HEK293 (cell line): ENCODE measurements around the gene KANK2.

Experiments used
- CTCF ChIA-PET: fragments of 350-600 bp; formaldehyde crosslinking; extraction: SDS; loops from one replicate; lab custom pipeline; 2021; ENCODE audit warnings: antibody characterized with exemption; lab: Yijun Ruan, JAX
- POLR2A ChIA-PET: fragments of 300-600 bp; formaldehyde crosslinking; extraction: SDS; loops from one replicate; lab custom pipeline; 2020; ENCODE audit warnings: antibody characterized with exemption, inconsistent platforms; lab: Yijun Ruan, JAX
- H3K27ac ChIP-seq: fragments of 200-500 bp; sonication (Bioruptor generic); 2 replicates; pipeline ENCODE4 v1.5.1; 2014; ENCODE audit warnings: low read depth, low read length, control low read depth, inconsistent platforms; ENCODE audit errors: extremely low read depth
- H3K36me3 ChIP-seq, 2 experiments: fragments of 200-500 bp in 1 of 2; sonication (Bioruptor generic) in 1 of 2; 1 replicate in 1 of 2; 2 replicates in 1 of 2; pipeline ENCODE4 v1.5.1; 2014 to 2017; ENCODE audit warnings: inconsistent platforms in 2 of 2, low read length in 2 of 2; ENCODE audit not compliant: control insufficient read depth in 2 of 2, insufficient read depth in 1 of 2
- H3K4me1 ChIP-seq: fragments of 200-500 bp; sonication (Bioruptor generic); 2 replicates; pipeline ENCODE4 v1.5.1; 2014; ENCODE audit warnings: mild to moderate bottlenecking, low read length, inconsistent platforms; ENCODE audit not compliant: control insufficient read depth, insufficient read depth
- H3K4me3 ChIP-seq: 2 replicates; pipeline ENCODE4 v1.5.1; 2011; ENCODE audit warnings: low read depth, mild to moderate bottlenecking, control low read depth, low read length, moderate library complexity
- H3K9me3 ChIP-seq: fragments of 200-500 bp; sonication (Bioruptor generic); 2 replicates; pipeline ENCODE4 v1.5.1; 2014; ENCODE audit warnings: low read depth, low read length, inconsistent platforms; ENCODE audit not compliant: control insufficient read depth, insufficient read depth
- BCL11B ChIP-seq: fragments of 450-650 bp; formaldehyde crosslinking; IDR thresholded peaks from 2 replicates; pipeline ENCODE4 v1.5.1; 2016; ENCODE audit warnings: low read depth, missing biosample characterization, missing genetic modification characterization
- FEZF1 ChIP-seq: fragments of 450-650 bp; formaldehyde crosslinking; IDR thresholded peaks from 2 replicates; pipeline ENCODE4 v1.5.1; 2016; ENCODE audit warnings: missing biosample characterization, missing genetic modification characterization
- GLI2 ChIP-seq: fragments of 450-650 bp; formaldehyde crosslinking; IDR thresholded peaks from 2 replicates; pipeline ENCODE4; 2017; ENCODE audit warnings: missing biosample characterization, missing genetic modification characterization, low read depth, borderline replicate concordance
- PATZ1 ChIP-seq: fragments of 450-650 bp; formaldehyde crosslinking; IDR thresholded peaks from 2 replicates; pipeline ENCODE4 v1.5.1; 2016; ENCODE audit warnings: missing biosample characterization, missing genetic modification characterization
- PRDM10 ChIP-seq: fragments of 450-650 bp; formaldehyde crosslinking; IDR thresholded peaks from 2 replicates; pipeline ENCODE4 v1.5.1; 2016; ENCODE audit warnings: missing biosample characterization, missing genetic modification characterization
- SCRT1 ChIP-seq: fragments of 450-650 bp; formaldehyde crosslinking; IDR thresholded peaks from 2 replicates; pipeline ENCODE4 v1.5.1; 2016; ENCODE audit warnings: missing biosample characterization, missing genetic modification characterization, borderline replicate concordance
- SP7 ChIP-seq: fragments of 450-650 bp; formaldehyde crosslinking; IDR thresholded peaks from 2 replicates; pipeline ENCODE4 v1.5.1; 2016; ENCODE audit warnings: missing biosample characterization, missing genetic modification characterization
- WT1 ChIP-seq: fragments of 450-650 bp; formaldehyde crosslinking; IDR thresholded peaks from 2 replicates; pipeline ENCODE4 v1.5.1; 2016; ENCODE audit warnings: missing biosample characterization, missing genetic modification characterization
- YY1 ChIP-seq: fragments of 450-650 bp; formaldehyde crosslinking; IDR thresholded peaks from 2 replicates; pipeline ENCODE4 v1.5.1; 2018; ENCODE audit warnings: missing biosample characterization, missing genetic modification characterization
- ZBTB17 ChIP-seq: fragments of 450-650 bp; formaldehyde crosslinking; IDR thresholded peaks from 2 replicates; pipeline ENCODE4 v1.5.1; 2016; ENCODE audit warnings: missing biosample characterization, missing genetic modification characterization
- ZBTB21 ChIP-seq: fragments of 450-650 bp; formaldehyde crosslinking; IDR thresholded peaks from 2 replicates; pipeline ENCODE4 v1.5.1; 2017; ENCODE audit warnings: missing biosample characterization, missing genetic modification characterization
- ZNF121 ChIP-seq: fragments of 450-650 bp; formaldehyde crosslinking; IDR thresholded peaks from 2 replicates; pipeline ENCODE4 v1.5.1; 2016; ENCODE audit warnings: missing biosample characterization, missing genetic modification characterization
- ZNF155 ChIP-seq: fragments of 450-650 bp; formaldehyde crosslinking; IDR thresholded peaks from 2 replicates; pipeline ENCODE4 v1.5.1; 2016; ENCODE audit warnings: missing biosample characterization, missing genetic modification characterization
- ZNF18 ChIP-seq: fragments of 450-650 bp; formaldehyde crosslinking; IDR thresholded peaks from 2 replicates; pipeline ENCODE4 v1.5.1; 2016; ENCODE audit warnings: missing biosample characterization, missing genetic modification characterization
- ZNF214 ChIP-seq: fragments of 450-650 bp; formaldehyde crosslinking; IDR thresholded peaks from 2 replicates; pipeline ENCODE4 v1.5.1; 2017; ENCODE audit warnings: missing biosample characterization, mild to moderate bottlenecking, missing genetic modification characterization, borderline replicate concordance
- ZNF23 ChIP-seq: fragments of 450-650 bp; formaldehyde crosslinking; IDR thresholded peaks from 2 replicates; pipeline ENCODE4 v1.5.1; 2016; ENCODE audit warnings: missing biosample characterization, missing genetic modification characterization, borderline replicate concordance
- ZNF362 ChIP-seq: fragments of 450-650 bp; formaldehyde crosslinking; IDR thresholded peaks from 2 replicates; pipeline ENCODE4 v1.5.1; 2016; ENCODE audit warnings: missing biosample characterization, missing genetic modification characterization
- ZNF37A ChIP-seq: fragments of 450-650 bp; IDR thresholded peaks from 2 replicates; pipeline ENCODE4 v1.5.1; 2018; ENCODE audit warnings: missing biosample characterization, missing genetic modification characterization
- ZNF391 ChIP-seq: fragments of 450-650 bp; formaldehyde crosslinking; IDR thresholded peaks from 2 replicates; pipeline ENCODE4 v1.5.1; 2016; ENCODE audit warnings: low read depth, missing biosample characterization, missing genetic modification characterization, borderline replicate concordance
- ZNF404 ChIP-seq: fragments of 450-650 bp; formaldehyde crosslinking; IDR thresholded peaks from 2 replicates; pipeline ENCODE4 v1.5.1; 2017; ENCODE audit warnings: missing biosample characterization, missing genetic modification characterization
- ZNF423 ChIP-seq: fragments of 450-650 bp; formaldehyde crosslinking; IDR thresholded peaks from 2 replicates; pipeline ENCODE4 v1.5.1; 2016; ENCODE audit warnings: missing biosample characterization, missing genetic modification characterization
- ZNF544 ChIP-seq: fragments of 450-650 bp; formaldehyde crosslinking; IDR thresholded peaks from 2 replicates; pipeline ENCODE4 v1.5.0; 2017; ENCODE audit warnings: missing biosample characterization, missing genetic modification characterization
- ZNF571 ChIP-seq: fragments of 450-650 bp; formaldehyde crosslinking; IDR thresholded peaks from 2 replicates; pipeline ENCODE4 v1.5.0; 2017; ENCODE audit warnings: missing biosample characterization, missing genetic modification characterization
- ZNF664 ChIP-seq: fragments of 450-650 bp; formaldehyde crosslinking; IDR thresholded peaks from 2 replicates; pipeline ENCODE4 v1.5.1; 2016; ENCODE audit warnings: missing biosample characterization, missing genetic modification characterization
- ZNF707 ChIP-seq: fragments of 450-650 bp; formaldehyde crosslinking; IDR thresholded peaks from 2 replicates; pipeline ENCODE4 v1.5.1; 2016; ENCODE audit warnings: missing biosample characterization, missing genetic modification characterization
- ZNF792 ChIP-seq: fragments of 450-650 bp; formaldehyde crosslinking; IDR thresholded peaks from 2 replicates; pipeline ENCODE4 v1.5.1; 2016; ENCODE audit warnings: missing biosample characterization, missing genetic modification characterization
- ZXDB ChIP-seq: fragments of 450-650 bp; formaldehyde crosslinking; IDR thresholded peaks from 2 replicates; pipeline ENCODE4 v1.5.1; 2016; ENCODE audit warnings: missing biosample characterization, missing genetic modification characterization

KANK2 gene

DNA sequence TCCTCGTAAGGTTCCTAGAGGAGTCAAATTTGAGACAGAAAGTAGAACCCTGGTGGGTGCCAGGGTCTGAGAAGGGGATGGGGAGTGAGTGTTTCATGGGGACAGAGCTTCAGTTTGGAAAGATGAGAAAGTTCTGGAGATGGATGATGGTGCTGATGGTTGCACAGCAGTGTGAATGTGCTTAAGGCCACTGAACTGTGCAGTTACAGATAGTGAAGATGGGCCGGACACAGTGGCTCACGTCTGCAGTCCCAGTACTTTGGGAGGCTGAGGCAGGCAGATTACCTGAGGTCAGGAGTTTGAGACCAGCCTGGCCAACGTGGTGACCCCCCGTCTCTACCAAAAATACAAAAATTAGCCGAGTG, 42.7 kb downstream of the KANK2 start:
- ChIA-PET CTCF (interaction anchor here (0.5 to 1.3 kb wide), 3 partner anchors 10 to 139 kb away, joined by 3 to 4 read pairs (median 3); no protein-coding TSS in a partner anchor), POLR2A (interaction anchor here (3.8 to 5.9 kb wide), 2 partner anchors 11 to 16 kb away, joined by 20 to 37 read pairs; no protein-coding TSS in a partner anchor)
- H3K4me1 ChIP-seq: no peaks in the 10 kb centered on the region; the same call in 1 of the 2 replicates
- peak overlapping the region; percentile 66 for H3K4me3 ChIP-seq
- TF ChIP-seq ZNF404 (tag by site-specific recombination) (no peak), ZBTB21 (no peak), PATZ1 (no peak), ZNF214 (tag by site-specific recombination) (no peak), ZNF37A (tag by site-specific recombination) (no peak), ZNF155 (tag by site-specific recombination) (no peak), ZNF18 (tag by site-specific recombination) (no peak), ZNF121 (tag by site-specific recombination) (no peak), ZXDB (tag by site-specific recombination) (no peak), ZNF362 (tag by site-specific recombination) (no peak), ZNF23 (tag by site-specific recombination) (no peak), GLI2 (tag by site-specific recombination) (no peak), ZNF664 (tag by site-specific recombination) (no peak), ZNF571 (tag by site-specific recombination) (no peak), BCL11B (tag by site-specific recombination) (no peak), ZNF792 (tag by site-specific recombination) (no peak)
- no peaks in the 10 kb centered on the region for H3K9me3 ChIP-seq
- peaks cover 0 to 20% of the 10 kb centered on the region in 2 experiments; a peak in 2 of 3 replicates for H3K36me3 ChIP-seq
- H3K27ac ChIP-seq: no peak overlapping the region

- peaks cover 7 to 39% of the 10 kb centered on the region in 2 experiments; a peak in 2 of 3 replicates for H3K36me3 ChIP-seq
- CTCF ChIA-PET: interaction anchor here (0.7 kb wide), 1 partner anchor 268 kb away, joined by 3 read pairs; no protein-coding TSS in a partner anchor
- POLR2A ChIA-PET: interaction anchor here (1.4 to 5.9 kb wide), 2 partner anchors 9 to 11 kb away, joined by 5 to 37 read pairs; no protein-coding TSS in a partner anchor
- H3K4me1 ChIP-seq: no peaks in the 10 kb centered on the region
- no peak overlapping the region for H3K27ac ChIP-seq
- H3K4me3 ChIP-seq: no peak overlapping the region
- H3K9me3 ChIP-seq: no peaks in the 10 kb centered on the region
- TF ChIP-seq ZNF391 (no peak), ZNF37A (tag by site-specific recombination) (no peak), SCRT1 (tag by site-specific recombination) (no peak), WT1 (no peak), PRDM10 (0 out of 2 replicates have a peak, but pooled peaks have one; percentile 22), FEZF1 (tag by site-specific recombination) (no peak), ZNF707 (tag by site-specific recombination) (no peak), YY1 (tag by site-specific recombination) (no peak), ZBTB17 (tag by site-specific recombination) (0 out of 2 replicates have a peak, but pooled peaks have one; percentile 12), SP7 (tag by site-specific recombination) (0 out of 2 replicates have a peak, but pooled peaks have one; percentile 35), ZNF423 (no peak), ZNF544 (tag by site-specific recombination) (no peak)
Observed at GRCh38 chr19:11152318-11153062, 44.9 kb downstream of the KANK2 start.
